NCI-H2107 treated with DMSO at 0.1 percent for 48 hours (cell line): Measurements from ENCODE around the gene UBN2.
A peak's percentile ranks its signal among the peaks of the same experiment; 100 is the strongest.

Source experiments
- DNase-seq: peaks from one replicate; lab custom pipeline; 2025; ENCODE audit not compliant: unreplicated experiment; lab: John Stamatoyannopoulos, UW

The UBN2 gene

GRCh38 chr7:139341776-139342226 lies 110.8 kb downstream of the UBN2 start:
- DNase-seq: no peak

GRCh38 chr7:139345042-139345441 lies 114.0 kb downstream of the UBN2 start:
- no peak for DNase-seq

GRCh38 chr7:139351027-139351426 lies 120.0 kb downstream of the UBN2 start:
- no peak for DNase-seq

- DNase-seq: no peak
Observed at GRCh38 chr7:139354729-139355128, 123.7 kb downstream of the UBN2 start.

- peak; percentile 8 for DNase-seq
Observed at GRCh38 chr7:139355320-139355719, 124.3 kb downstream of the UBN2 start.
